GM12873 (cell line): ENCODE measurements around the gene SHKBP1.

ENCODE experiments used
- TF ChIP-seq, protein P1 (sequence below): IDR thresholded peaks from 2 replicates; pipeline ENCODE4 v1.5.1; 2012; ENCODE audit warnings: low read depth, mild to moderate bottlenecking, moderate library complexity, low read length, control low read depth; ENCODE audit not compliant: insufficient read depth; ENCODE audit errors: missing control alignments

The SHKBP1 gene

DNA sequence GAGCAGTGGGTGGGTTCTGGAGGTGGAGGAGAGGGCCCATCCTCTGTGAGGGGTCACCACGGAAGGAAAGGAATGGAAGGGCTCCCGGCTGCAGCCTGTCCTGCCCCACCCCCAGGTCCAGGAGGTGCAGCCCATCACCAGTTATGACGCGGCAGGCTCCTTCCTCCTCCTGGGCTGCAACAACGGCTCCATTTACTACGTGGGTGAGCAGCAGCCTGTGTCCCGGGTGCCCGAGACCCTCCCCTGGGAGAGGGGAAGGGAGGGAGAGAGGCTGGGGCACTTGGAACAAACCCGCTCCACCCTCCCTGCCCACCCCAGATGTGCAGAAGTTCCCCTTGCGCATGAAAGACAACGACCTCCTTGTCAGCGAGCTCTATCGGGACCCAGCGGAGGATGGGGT is 6.6 kb downstream of the SHKBP1 start:
- TF ChIP-seq, protein P1, sequence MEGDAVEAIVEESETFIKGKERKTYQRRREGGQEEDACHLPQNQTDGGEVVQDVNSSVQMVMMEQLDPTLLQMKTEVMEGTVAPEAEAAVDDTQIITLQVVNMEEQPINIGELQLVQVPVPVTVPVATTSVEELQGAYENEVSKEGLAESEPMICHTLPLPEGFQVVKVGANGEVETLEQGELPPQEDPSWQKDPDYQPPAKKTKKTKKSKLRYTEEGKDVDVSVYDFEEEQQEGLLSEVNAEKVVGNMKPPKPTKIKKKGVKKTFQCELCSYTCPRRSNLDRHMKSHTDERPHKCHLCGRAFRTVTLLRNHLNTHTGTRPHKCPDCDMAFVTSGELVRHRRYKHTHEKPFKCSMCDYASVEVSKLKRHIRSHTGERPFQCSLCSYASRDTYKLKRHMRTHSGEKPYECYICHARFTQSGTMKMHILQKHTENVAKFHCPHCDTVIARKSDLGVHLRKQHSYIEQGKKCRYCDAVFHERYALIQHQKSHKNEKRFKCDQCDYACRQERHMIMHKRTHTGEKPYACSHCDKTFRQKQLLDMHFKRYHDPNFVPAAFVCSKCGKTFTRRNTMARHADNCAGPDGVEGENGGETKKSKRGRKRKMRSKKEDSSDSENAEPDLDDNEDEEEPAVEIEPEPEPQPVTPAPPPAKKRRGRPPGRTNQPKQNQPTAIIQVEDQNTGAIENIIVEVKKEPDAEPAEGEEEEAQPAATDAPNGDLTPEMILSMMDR = no peak

DNA sequence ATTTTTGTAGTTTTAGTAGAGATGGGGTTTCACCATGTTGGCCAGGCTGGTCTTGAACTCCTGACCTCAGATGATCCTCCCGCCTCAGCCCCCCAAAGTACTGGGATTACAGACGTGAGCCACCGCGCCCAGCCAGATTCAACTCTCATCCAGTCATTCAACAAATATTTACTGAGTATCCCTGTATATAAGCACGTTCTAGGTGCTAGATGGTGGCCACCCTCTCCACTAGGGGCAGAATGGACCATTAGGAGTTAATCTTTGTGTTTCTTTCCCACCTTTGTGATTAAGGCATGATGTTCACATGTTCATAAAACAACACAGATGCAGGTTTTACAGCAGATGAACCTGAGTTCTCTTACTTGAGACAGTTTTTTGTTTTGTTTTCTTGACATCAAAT is 7.3 kb downstream of the SHKBP1 start:
- TF ChIP-seq, protein P1 = peak; percentile 58

DNA sequence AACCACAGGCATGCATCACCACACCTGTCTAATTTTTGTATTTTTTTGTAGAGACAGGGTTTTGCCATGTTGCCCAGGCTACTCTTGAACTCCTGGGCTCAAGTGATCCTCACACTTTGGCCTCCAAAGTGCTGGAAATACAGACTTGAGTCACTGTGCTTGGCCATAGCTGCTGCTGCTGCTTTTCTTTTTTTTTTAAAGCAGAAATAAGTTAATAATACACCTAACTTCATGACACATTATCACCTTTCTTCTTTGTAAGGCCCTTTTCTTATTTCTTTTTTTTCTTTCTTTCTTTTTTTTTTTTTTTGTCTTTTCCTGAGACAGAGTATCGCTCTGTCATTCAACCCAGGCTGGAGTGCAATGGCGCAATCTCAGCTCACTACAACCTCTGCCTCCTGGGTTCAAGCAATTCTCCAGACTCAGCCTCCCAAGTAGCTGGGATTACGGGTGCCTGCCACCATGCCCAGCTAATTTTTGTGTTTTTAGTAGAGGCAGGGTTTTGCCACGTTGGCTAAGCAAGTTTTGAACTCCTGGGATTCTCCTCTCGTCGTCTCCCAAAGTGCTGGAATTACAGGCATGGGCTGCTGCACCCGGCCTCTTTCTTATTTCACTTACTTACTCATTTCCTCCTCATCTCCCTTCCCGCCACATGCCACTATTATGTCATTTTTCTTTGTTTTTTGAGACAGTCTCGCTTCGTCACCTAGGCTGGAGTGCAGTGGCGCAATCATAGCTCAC is 8.7 kb downstream of the SHKBP1 start:
- TF ChIP-seq, protein P1 = no peak

- TF ChIP-seq, protein P1 = no peak
Measured at GRCh38 chr19:40585982-40586422, 9.3 kb downstream of the SHKBP1 start.

GRCh38 chr19:40586611-40587010 is 9.9 kb downstream of the SHKBP1 start:
- TF ChIP-seq, protein P1 = no peak

- TF ChIP-seq, protein P1 = no peak
Measured at GRCh38 chr19:40588110-40588854, 11.6 kb downstream of the SHKBP1 start.

- TF ChIP-seq, protein P1 = no peak
Measured at GRCh38 chr19:40588926-40589569, 12.4 kb downstream of the SHKBP1 start.
